Hepatic stellate cell (primary cell): ENCODE measurements around the gene CA9.

Experiments
- DNase-seq: peaks from one replicate; pipeline ENCODE4 v3.0.0; 2011; ENCODE audit warnings: low spot score

CA9 gene

DNA sequence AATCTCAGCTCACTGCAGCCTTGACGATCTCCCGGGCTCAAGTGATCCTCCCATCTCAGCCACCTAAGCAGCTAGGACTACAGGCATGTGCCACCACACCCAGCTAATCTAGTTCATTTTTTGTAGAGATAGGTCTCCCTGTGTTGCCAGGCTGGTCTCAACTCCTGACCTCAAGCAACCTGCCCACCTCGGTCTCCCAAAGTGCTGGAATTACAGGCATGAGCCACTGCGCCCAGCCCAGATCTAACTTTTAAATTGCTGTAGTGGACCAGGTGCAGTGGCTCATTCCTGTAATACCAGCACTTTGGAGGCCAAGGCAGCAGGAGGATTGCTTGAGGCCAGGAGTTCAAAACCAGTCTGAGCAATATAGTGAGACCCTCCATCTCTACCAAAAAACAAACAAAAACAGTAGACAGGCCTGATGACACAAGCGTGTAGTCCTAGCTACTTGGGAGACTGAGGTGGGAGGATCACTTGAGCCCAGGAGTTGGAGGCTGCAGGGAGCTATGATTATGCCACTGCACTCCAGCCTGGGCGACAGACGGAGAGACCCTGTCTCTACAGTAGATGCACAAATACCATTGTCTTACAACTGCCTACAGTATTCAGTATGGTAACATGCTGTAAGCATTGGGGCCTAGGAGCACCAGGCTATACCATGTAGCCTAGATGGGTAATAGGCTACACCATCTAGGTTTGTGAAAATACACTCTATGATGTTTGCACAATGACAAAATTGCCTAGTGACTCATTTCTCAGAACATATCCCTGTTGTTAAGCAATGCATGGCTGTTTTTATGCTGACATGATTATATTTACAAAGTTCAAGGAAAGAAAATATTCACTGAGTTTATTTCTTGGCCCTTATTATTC, 21.5 kb upstream of the CA9 start:
- no peak for DNase-seq

DNA sequence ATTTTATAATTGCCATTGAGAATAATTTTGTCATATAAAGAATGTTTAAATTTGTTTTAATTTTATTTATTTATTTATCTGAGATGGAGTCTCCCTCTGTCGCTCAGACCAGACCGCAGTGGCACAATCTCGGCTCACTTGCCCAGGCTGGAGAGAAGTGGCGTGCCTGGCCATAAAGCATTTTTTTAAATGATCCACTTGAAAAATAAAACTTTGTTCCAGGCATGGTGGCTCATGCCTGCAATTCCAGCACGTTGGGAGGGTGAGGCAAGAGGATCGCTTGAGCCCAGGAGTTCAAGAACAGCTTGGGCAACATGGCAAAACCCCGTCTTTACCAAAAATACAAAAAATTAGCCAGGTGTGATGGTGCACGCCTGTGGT, 20.9 kb upstream of the CA9 start:
- DNase-seq, result no peak

DNA sequence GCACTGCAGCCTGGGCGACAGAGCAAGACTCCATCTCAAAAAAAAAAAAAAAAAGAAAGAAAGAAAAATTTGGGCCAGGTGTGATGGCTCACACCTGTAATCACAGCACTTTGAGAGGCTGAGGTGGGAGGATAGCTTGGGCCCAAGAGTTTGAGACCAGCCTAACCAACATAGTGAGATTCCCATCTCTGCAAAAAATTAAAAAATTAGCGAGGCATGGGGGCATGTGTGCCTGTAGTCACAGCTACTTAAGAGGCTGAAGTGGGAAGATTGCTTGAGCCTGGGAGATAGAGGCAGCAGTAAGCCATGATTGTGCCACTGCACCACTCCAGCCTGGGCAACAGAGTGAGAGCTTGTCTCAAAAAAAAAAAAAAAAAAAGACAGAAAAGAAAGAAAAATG, 20.1 kb upstream of the CA9 start:
- no peak for DNase-seq

DNA sequence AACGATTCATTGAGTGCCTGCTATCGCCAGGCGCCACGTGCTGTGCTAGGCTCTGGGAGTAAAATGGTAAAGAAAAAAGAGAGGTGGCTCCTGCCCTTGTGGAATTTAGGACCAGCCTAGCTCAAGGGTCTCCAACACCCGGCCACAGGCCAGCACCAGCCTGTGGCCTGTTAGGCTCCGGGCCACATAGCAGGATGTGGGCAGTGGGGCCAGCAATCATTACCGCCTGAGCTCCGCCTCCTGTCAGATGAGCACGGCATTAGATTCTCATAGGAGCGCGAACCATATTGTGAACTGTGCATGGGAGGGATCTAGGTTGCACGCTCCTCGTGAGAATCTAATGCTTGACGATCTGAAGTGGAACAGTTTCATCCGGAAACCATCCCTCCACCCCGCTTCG, 17.4 kb upstream of the CA9 start:
- no peak for DNase-seq

DNA sequence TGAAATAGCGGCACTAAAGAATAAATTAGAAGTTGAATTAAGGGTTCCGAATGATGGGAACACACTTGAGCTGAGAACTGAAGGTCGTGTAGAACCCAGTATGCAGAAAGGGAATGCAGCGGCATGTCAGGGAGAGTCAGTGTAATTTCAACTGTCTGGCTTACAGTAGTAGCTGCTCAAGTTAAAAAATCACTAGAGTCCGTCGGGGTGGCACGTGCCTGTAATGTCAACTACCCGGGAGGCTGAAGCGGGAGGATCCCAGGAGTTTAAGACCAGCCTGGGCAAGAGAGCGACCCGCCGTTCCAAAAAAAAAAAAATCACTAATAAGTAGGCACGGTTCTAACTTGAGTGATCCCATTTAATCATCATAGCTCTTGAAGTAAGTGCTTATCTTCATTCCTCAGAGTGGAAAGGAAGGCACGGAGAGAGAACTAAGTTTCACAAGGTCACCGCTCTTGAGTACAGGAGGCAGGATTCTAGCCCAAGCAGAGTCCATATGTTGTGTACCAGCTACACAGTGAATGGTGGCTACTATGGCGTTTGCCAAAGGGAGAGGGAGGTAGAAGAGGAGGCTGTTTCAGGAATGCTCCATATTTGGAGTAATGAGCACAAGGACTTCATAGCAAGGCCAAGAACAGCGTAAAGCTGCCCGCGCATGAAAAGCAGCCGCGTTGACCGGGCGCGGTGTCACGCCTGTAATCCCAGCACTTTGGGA, 16.7 kb upstream of the CA9 start:
- DNase-seq, result no peak

DNA sequence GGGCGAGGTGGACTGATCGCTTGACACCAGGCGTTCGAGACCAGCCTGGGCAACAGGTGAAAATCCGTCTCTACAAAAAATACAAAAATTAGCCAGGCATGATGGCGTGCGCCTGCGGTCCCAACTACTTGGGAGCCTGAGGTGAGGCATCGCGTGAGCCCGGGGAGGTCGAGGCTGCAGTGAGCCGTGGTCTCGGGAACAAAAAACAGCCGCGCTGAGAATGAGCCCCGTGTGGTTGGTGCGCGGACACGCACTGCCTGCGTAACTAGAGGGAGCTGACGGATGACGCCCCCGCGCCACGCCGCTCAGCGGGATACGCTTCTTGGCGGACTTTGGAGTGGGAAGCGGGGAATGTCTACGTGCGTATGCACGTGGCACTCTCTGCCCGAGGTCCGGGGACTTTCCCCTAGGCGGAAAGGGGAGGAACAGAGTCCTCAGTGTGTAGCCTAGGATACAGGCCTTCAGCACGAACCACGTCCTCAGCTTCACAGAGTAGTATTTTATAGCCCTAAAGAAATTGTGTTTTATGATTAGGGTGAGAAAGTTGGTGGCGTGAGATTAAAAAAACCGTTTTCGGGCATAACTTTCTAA, 16.1 kb upstream of the CA9 start, which contains the start of gene RMRP:
RMRP (minus strand) TSS at position 474 of the 591 bp plus-strand sequence.
- peak; percentile 97 for DNase-seq

DNA sequence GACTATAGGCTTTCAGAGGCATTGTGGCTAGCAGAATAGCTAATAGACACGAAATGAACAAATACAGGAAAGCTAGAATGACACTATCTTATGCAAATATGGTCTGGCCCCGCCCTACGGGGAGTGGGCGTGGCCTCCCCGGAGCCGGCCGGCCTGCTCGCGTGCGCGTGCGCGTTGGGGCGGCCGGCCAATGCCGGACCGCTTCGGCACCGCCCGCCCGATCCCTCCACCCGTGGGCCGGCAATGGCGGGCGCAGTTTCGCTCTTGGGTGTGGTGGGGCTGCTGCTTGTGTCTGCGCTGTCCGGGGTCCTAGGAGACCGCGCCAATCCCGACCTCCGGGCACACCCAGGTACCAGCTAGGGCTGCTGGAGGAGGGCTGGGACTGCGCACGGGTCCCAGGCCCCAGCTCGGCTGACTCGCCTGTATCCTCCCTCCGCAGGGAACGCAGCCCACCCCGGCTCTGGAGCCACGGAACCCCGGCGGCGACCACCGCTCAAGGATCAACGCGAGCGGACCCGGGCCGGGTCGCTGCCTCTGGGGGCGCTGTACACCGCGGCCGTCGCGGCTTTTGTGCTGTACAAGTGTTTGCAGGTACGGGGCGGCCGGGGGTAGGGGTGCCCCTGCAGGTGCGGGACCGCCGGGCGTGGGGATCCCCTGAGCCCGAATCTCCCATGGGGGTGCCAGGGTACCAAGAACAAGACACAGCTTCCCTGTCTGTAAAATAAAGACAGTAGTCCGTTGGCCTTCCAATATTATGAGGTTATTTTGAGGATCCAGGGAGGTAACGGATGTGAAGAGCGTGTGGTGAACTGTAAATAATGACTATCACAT, 15.4 kb upstream of the CA9 start, which contains the start of gene CCDC107:
CCDC107 (plus strand) TSS at position 156 of the 831 bp plus-strand sequence; CDS start at position 244, 88 bp downstream.
- peak; percentile 94 for DNase-seq

DNA sequence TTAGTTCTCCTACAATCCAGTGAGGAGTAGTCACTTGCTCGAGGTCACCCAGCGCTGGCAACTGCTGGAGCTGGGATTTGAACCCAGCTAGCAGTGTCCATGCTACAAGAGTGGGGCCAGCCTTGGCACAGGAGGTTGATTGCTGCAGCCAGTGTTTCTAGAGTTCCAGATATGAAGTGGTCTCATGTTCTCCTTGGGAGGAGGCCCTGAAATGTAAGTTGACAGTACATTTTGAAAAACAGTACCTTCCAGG, 14.8 kb upstream of the CA9 start:
- DNase-seq, result no peak

DNA sequence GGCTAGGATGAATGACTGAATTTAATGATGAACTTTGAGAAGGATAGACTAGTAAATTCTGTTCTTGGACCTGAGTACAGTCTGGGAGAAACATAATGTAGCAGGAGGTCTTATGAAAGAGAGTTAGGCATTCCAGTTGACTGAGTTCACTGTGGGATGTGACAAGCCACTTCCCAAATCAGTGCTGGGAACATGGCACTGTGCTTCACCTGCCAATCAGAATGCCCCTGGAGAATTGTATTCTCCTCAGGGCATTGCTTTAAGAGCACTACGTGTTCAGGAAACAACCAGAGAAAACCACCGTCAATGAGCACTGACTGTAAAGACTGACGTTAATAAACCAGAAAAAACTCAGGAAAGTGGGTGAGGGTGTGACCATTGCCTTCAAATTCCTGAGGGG, 14.4 kb upstream of the CA9 start:
- DNase-seq, result peak; percentile 81

DNA sequence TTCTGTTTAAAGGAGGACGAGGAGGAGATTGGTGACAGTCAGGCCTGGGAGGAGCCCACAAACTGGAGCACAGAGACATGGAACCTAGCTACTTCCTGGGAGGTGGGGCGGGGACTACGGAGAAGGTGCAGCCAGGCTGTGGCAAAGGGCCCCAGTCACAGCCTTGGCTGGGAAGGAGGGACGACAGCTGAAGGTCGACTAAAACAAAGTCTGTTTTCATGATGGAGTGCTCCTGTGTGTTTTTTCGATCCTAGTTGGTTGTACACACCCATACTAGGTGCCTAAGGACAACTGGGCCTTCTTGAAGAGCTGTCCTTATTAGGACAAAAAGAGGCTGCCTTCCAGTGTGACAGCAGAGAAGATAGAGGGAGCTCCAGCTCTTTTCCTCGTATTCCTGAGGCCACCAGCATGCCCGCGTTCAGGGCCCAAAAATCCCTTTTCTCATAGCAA, 12.7 kb upstream of the CA9 start:
- DNase-seq, result no peak

DNA sequence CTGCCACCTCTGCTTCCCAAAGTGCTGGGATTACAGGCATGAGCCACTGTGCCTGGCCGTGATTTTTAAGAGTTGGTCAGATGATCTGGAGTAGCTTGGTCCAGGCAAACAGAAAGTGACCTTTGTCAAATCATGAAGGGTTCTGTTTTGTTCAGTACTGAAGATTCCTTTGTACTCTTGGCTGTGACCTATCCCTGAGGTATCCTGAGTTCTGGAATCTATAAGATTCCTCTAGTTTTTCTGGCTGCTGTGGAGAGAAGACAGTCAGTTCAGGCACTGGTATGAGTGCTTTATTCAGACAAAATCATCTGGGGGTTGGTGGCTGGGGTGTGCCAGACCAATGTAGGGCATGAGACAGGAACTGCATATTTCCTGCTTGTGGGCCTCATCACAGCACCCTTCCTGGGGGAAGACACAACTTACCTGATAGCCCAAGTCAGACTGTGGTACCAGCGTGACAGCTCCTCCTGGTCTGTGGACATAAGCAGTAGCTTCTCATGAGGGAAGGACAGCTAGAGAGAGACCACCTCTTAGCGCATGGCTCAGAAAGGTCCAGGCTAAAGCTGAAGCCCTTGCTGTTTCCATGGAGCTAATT, 11.9 kb upstream of the CA9 start:
- no peak for DNase-seq

DNA sequence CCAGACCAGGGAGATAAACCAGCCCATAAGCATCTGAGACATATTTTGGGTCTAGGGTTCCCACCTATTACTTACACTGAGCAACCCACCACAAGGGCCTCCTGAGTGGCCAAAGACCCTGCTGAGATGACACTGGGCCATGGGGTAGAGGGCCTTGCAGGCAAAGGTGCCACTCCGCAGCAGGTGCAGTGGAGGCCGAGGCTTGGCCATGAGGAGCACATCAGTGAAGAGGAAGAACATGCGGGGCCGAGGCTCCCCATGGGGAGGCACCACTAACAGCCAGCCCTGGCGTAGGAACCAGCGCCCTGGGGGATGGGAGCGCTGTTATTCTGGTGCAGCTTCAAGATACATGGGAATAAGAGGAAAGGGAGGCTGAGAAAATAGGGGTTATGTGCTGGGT, 11.3 kb upstream of the CA9 start:
- no peak for DNase-seq

DNA sequence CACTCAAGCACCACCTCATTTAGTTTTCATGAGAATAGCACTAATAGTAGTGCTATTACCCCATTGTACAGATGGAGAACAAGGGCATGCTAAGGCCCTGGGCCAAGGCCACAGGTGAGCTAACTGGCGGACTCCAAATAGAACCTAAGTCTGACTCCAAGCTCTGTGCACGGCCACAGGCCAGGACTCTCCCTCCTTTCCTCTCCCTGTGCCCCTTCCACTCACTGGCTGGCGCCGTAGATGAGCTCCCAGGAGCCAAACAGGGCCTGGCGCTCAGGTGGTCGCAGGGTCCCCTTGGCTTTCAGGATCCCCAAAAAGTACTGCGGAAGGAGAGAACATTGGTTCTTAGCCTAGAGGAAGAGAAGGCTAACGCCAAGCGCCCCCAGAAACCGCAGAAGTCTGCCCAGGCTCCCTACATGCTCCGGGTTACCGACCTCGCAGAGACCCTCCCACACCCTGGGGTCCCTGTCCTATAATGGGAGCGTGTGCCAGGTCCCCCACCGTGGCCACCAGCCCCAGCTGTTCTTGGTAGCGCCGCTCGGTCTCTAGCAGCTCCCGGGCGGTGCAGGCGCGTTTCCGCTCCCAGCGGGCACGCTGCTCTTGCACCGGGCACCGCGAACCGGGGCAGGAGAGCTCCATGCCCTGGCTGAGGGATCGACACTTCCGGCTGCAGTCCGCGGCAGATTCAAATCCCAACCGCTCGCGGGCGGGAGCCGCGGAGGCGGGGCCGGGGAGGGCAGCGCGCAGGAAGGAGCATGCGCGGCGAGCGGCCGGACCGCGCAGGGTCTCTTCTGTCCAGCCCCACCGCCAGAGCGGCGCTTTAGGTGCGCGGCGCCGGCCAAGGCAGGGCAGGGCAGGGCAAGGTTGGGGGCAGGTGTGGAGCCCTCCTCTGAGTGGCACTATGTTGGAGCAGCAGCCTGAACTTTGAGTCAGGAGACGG, 8.9 kb upstream of the CA9 start, which contains the start of gene ARHGEF39:
ARHGEF39 (minus strand) TSS at position 665 of the 940 bp plus-strand sequence; CDS start at position 639, 26 bp downstream.
- peak; percentile 93 for DNase-seq

DNA sequence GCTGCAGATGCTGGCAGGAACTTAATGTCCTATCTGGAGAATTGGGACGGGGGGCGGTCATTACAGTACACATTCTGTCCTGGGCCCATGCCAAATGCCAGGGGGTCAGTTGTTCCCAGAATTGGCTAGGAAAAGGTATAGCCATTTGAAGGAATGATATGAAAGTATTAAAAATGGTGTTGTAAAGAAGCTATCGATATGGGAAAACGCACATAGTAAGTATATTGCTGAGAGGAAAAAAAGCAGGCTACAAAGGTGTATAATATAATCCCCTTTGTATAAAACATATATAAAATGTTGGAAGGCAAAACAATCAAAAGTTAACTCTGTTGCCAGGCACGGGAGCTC, 8.3 kb upstream of the CA9 start:
- no peak for DNase-seq

DNA sequence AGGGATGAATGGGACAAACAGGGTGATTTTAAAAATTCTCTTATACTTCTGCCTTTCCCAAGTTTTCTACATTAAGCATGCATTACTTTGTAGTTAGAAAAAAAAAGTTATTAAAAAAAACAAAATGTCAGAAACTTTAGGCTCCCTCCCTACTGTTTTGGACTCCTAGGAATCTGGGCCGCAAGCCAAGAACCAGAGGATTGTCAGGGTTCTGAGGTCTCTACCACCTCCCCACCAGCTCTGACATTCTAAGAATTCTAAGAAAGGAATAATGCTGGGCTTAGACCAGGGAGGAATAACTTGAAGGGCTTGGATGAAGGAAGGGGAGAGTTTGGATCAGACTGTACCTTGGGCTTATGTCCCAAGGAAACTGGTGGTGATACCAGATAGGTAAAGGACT, 7.7 kb upstream of the CA9 start:
- peak; percentile 80 for DNase-seq

DNA sequence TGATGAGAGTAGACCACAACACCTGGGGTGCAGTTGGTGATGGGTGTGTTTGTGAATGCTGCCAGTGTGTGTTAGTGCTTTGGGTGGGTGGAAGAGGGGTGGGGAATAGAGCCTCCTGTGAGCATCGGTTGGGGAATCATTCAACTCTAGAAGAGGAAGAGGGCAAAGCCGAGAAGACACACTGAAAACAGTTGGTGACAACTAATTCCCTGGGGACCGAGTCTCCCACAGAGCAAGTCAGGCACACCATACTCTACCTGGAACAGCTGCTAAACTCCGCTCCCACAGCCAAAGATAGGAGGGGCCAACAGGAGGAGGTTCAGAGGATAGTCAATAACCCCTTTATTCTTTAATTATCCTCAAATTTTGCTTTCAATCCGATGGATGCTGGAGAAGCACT, 7.2 kb upstream of the CA9 start:
- no peak for DNase-seq

DNA sequence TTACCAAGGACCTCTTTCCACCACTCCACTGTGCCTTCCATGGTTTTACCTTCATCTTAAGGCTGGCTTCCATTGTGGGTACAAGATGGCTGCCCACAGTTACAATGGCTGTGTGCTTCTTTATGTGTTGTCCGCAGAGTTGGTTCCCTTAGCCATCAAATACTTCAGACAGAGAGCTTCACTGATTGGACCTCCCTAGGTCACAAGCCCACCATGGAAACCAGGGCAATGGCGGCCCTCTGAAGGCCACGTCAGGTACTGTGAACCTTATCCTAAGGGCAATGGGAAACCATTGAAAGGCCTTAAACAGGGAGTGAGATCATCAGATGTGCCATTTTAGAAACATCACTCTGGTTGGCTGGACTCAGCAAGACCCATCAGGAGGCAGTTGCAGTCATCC, 5.8 kb upstream of the CA9 start:
- no peak for DNase-seq

DNA sequence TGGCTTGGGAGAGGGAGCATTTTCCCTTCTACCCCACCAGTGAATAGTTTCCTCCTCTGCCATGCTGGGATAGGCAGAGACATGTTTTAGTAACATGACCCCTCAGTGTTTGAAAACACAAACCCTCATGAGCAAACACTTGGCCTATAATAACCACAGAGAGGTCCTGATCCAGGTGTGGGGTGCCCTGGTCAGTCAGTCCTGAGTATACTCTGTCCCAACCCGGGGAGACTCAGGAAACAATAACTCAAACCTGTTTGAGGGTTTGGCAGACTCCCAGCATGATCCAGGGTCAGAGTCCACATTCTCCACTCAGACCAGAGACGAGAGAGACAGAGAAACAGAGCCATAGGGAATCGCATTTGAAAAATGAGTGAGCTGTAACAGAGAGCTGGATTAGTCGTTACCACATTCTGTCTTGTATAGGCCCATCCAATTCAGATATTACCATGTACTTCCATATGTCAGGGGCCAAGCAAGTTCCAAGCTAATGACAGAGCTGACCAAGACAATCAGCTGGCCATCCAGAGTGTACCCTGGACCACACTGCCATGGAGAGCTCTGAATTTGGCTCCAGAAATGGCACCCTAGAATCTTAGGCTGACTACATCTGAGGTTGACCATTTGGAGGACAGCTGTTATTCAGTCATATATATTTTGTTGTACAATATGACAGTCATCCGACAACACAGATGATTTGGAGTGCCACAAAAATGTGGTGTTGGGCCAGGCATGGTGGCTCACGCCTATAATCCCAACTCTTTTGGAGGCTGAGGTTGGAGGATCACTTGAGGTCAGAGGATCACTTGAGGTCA, 4.2 kb upstream of the CA9 start:
- DNase-seq, result no peak

DNA sequence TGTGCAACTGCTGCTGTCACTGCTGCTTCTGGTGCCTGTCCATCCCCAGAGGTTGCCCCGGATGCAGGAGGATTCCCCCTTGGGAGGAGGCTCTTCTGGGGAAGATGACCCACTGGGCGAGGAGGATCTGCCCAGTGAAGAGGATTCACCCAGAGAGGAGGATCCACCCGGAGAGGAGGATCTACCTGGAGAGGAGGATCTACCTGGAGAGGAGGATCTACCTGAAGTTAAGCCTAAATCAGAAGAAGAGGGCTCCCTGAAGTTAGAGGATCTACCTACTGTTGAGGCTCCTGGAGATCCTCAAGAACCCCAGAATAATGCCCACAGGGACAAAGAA, 265 bp downstream of the CA9 start:
- DNase-seq, result no peak

DNA sequence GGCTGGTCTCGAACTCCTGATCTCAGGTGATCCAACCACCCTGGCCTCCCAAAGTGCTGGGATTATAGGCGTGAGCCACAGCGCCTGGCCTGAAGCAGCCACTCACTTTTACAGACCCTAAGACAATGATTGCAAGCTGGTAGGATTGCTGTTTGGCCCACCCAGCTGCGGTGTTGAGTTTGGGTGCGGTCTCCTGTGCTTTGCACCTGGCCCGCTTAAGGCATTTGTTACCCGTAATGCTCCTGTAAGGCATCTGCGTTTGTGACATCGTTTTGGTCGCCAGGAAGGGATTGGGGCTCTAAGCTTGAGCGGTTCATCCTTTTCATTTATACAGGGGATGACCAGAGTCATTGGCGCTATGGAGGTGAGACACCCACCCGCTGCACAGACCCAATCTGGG, 1.5 kb downstream of the CA9 start:
- no peak for DNase-seq
